Measurements from ENCODE around the gene ACTR3C. TPM values are rescaled to one million over a fixed set of nuclear protein-coding genes. Genes with fewer than 3 reads are reported as not detected.

ACTR3C gene
- polyA plus RNA-seq, 6 donors from 2014 or later: 1.3 to 7.6 (median 6.2) TPM; not detected in 1

GRCh38 chr7:150337659-150338081 lies 14.3 kb upstream of the ACTR3C start:
- Mint-ChIP-seq H3K4me3 (no peak overlapping the region), H3K4me1 (peaks cover 15 to 25% (median 23%) of the 10 kb centered on the region in 3 donors), H3K36me3 (peaks cover 0 to 10% of the 10 kb centered on the region in 2 donors), H3K9me3 (no peaks in the 10 kb centered on the region), H3K27ac (no peak overlapping the region), H3K27me3 (peaks cover 20 to 34% (median 30%) of the 10 kb centered on the region in 3 donors)
- no peak for ATAC-seq (ENCODE audit: low read depth in 2 of 2)
- no peak for DNase-seq

- H3K36me3 Mint-ChIP-seq: peaks cover 0 to 10% of the 10 kb centered on the region in 2 donors
- H3K27ac Mint-ChIP-seq: peak overlapping the region in 1 of 6 donors; percentile 37
- ATAC-seq (ENCODE audit: low read depth in 2 of 2): no peak
- peaks cover 17 to 29% (median 27%) of the 10 kb centered on the region in 3 donors for H3K27me3 Mint-ChIP-seq
- DNase-seq: no peak
- no peak overlapping the region for H3K4me3 Mint-ChIP-seq
- peaks cover 13 to 25% (median 23%) of the 10 kb centered on the region in 3 donors for H3K4me1 Mint-ChIP-seq
- H3K9me3 Mint-ChIP-seq: no peaks in the 10 kb centered on the region
Measured at GRCh38 chr7:150337179-150337578, 13.8 kb upstream of the ACTR3C start.

- Mint-ChIP-seq H3K4me3 (no peak overlapping the region), H3K36me3 (peaks cover 0 to 10% of the 10 kb centered on the region in 2 donors), H3K27ac (no peak overlapping the region), H3K27me3 (peaks cover 13 to 25% (median 23%) of the 10 kb centered on the region in 3 donors), H3K4me1 (peaks cover 9 to 25% (median 20%) of the 10 kb centered on the region in 3 donors), H3K9me3 (no peaks in the 10 kb centered on the region)
- ATAC-seq (ENCODE audit: low read depth in 2 of 2) (no peak), DNase-seq (no peak)
Measured at GRCh38 chr7:150336746-150337145, 13.4 kb upstream of the ACTR3C start.

- Mint-ChIP-seq H3K27ac (no peak overlapping the region), H3K4me1 (peaks cover 9 to 18% (median 13%) of the 10 kb centered on the region in 3 donors), H3K4me3 (no peak overlapping the region), H3K27me3 (peaks cover 12 to 15% (median 13%) of the 10 kb centered on the region in 3 donors), H3K36me3 (peaks cover 0 to 10% of the 10 kb centered on the region in 2 donors), H3K9me3 (no peaks in the 10 kb centered on the region)
- ATAC-seq (ENCODE audit: low read depth in 2 of 2) (no peak), DNase-seq (no peak)
Measured at GRCh38 chr7:150335774-150336112, 12.4 kb upstream of the ACTR3C start.

GRCh38 chr7:150335108-150335773 lies 11.9 kb upstream of the ACTR3C start:
- no peak for ATAC-seq (ENCODE audit: low read depth in 2 of 2)
- no peak overlapping the region for H3K4me3 Mint-ChIP-seq
- no peaks in the 10 kb centered on the region for H3K9me3 Mint-ChIP-seq
- H3K27ac Mint-ChIP-seq: peak overlapping the region in 1 of 6 donors; percentile 33
- peaks cover 0 to 10% of the 10 kb centered on the region in 2 donors for H3K36me3 Mint-ChIP-seq
- DNase-seq: no peak
- peaks cover 8 to 12% (median 11%) of the 10 kb centered on the region in 3 donors for H3K27me3 Mint-ChIP-seq
- peaks cover 9 to 13% (median 9%) of the 10 kb centered on the region in 3 donors for H3K4me1 Mint-ChIP-seq

- Mint-ChIP-seq H3K9me3 (no peaks in the 10 kb centered on the region), H3K36me3 (peaks cover 4 to 13% of the 10 kb centered on the region in 2 donors), H3K4me1 (peaks cover 2 to 3% (median 2%) of the 10 kb centered on the region in 3 donors), H3K27me3 (peaks cover 0 to 7% (median 0%) of the 10 kb centered on the region in 3 donors), H3K4me3 (no peak overlapping the region), H3K27ac (no peak overlapping the region)
- no peak for ATAC-seq (ENCODE audit: low read depth in 2 of 2)
- DNase-seq: no peak
Measured at GRCh38 chr7:150334108-150334507, 10.8 kb upstream of the ACTR3C start.

- H3K4me3 Mint-ChIP-seq: no peak overlapping the region
- peaks cover 0 to 2% (median under 1%) of the 10 kb centered on the region in 3 donors for H3K4me1 Mint-ChIP-seq
- peaks cover 0 to 5% (median 0%) of the 10 kb centered on the region in 3 donors for H3K27me3 Mint-ChIP-seq
- no peak overlapping the region for H3K27ac Mint-ChIP-seq
- H3K9me3 Mint-ChIP-seq: no peaks in the 10 kb centered on the region
- peaks cover 9 to 17% of the 10 kb centered on the region in 2 donors for H3K36me3 Mint-ChIP-seq
- ATAC-seq (ENCODE audit: low read depth in 2 of 2) (no peak), DNase-seq (no peak)
Measured at GRCh38 chr7:150333659-150334058, 10.3 kb upstream of the ACTR3C start.

GRCh38 chr7:150332852-150333635 lies 9.7 kb upstream of the ACTR3C start:
- Mint-ChIP-seq H3K27ac (no peak overlapping the region), H3K36me3 (peaks cover 9 to 14% of the 10 kb centered on the region in 2 donors), H3K4me3 (no peak overlapping the region), H3K9me3 (no peaks in the 10 kb centered on the region), H3K4me1 (peaks cover 0 to 2% (median 0%) of the 10 kb centered on the region in 3 donors), H3K27me3 (peaks cover 0 to 5% (median 0%) of the 10 kb centered on the region in 3 donors)
- ATAC-seq (ENCODE audit: low read depth in 2 of 2) (no peak), DNase-seq (no peak)

GRCh38 chr7:150330211-150330885 lies 7.0 kb upstream of the ACTR3C start:
- no peak for DNase-seq
- H3K27ac Mint-ChIP-seq: peak overlapping the region in 1 of 6 donors; percentile 90
- peaks cover 0 to 9% (median 6%) of the 10 kb centered on the region in 3 donors for H3K4me1 Mint-ChIP-seq
- H3K36me3 Mint-ChIP-seq: peaks cover 7 to 9% of the 10 kb centered on the region in 2 donors
- H3K27me3 Mint-ChIP-seq: peaks cover 0 to 3% (median 0%) of the 10 kb centered on the region in 3 donors
- no peak overlapping the region for H3K4me3 Mint-ChIP-seq
- H3K9me3 Mint-ChIP-seq: no peaks in the 10 kb centered on the region
- ATAC-seq (ENCODE audit: low read depth in 2 of 2): no peak

GRCh38 chr7:150329331-150330120 lies 6.2 kb upstream of the ACTR3C start:
- peak overlapping the region in 1 of 6 donors; percentile 90 for H3K27ac Mint-ChIP-seq
- H3K9me3 Mint-ChIP-seq: no peaks in the 10 kb centered on the region
- DNase-seq (no peak), ATAC-seq (ENCODE audit: low read depth in 2 of 2) (no peak)
- H3K27me3 Mint-ChIP-seq: no peaks in the 10 kb centered on the region
- H3K36me3 Mint-ChIP-seq: peaks cover 7 to 9% of the 10 kb centered on the region in 2 donors
- H3K4me1 Mint-ChIP-seq: peaks cover 8 to 17% (median 11%) of the 10 kb centered on the region in 3 donors
- no peak overlapping the region for H3K4me3 Mint-ChIP-seq

GRCh38 chr7:150327308-150327707 lies 4.0 kb upstream of the ACTR3C start:
- DNase-seq (no peak), ATAC-seq (ENCODE audit: low read depth in 2 of 2) (no peak)
- peaks cover 25 to 30% (median 29%) of the 10 kb centered on the region in 3 donors for H3K4me1 Mint-ChIP-seq
- H3K36me3 Mint-ChIP-seq: peaks cover 7 to 9% of the 10 kb centered on the region in 2 donors
- H3K9me3 Mint-ChIP-seq: no peaks in the 10 kb centered on the region
- no peak overlapping the region for H3K27ac Mint-ChIP-seq
- H3K27me3 Mint-ChIP-seq: no peaks in the 10 kb centered on the region
- no peak overlapping the region for H3K4me3 Mint-ChIP-seq

- ATAC-seq (ENCODE audit: low read depth in 2 of 2) (no peak), DNase-seq (no peak)
- Mint-ChIP-seq H3K36me3 (peaks cover 7 to 9% of the 10 kb centered on the region in 2 donors), H3K27ac (peak overlapping the region in 1 of 6 donors; percentile 47), H3K9me3 (no peaks in the 10 kb centered on the region), H3K4me3 (no peak overlapping the region), H3K27me3 (no peaks in the 10 kb centered on the region), H3K4me1 (peaks cover 30 to 36% (median 34%) of the 10 kb centered on the region in 3 donors)
Measured at GRCh38 chr7:150326657-150327268, 3.4 kb upstream of the ACTR3C start.

Measured in naive B cell (primary cell).